ENCODE measurements around the gene SPG11.
A peak's percentile ranks its signal among the peaks of the same experiment; 100 is the strongest.

Gene SPG11

DNA sequence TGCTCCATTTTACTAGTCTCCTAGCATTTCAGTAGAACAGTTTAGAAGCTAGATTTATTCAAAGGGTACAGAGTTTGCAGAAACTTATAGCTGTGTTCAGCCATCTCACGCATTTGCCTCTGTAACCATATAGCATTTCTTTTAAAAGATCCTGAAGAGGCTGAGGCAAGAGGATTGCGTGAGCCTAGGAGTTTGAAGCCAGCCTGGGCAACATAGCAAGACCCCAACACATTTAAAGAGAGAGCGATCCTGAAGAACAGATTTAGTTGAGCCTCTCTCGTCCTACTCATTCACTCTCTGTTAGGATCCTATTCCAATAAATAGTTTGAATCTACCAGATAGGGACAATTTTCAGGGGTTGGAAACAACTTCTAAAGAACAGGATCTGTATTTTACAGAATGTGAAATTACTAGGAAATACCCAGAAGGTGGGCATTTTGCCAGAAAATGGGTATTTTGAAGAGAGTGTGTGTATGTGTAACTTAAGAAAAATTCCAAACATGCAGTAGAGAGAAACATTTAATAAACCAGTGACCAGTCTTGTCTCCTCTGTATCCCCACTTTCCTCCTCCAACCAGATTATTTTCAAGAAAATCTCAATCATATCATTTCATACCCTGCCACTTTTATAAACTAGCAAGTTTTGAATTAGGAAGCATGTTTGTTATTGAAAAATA is 122.0 kb downstream of the SPG11 start:
- peak overlapping the region; percentile 8 for H3K4me3 ChIP-seq
- TF ChIP-seq, protein P1, sequence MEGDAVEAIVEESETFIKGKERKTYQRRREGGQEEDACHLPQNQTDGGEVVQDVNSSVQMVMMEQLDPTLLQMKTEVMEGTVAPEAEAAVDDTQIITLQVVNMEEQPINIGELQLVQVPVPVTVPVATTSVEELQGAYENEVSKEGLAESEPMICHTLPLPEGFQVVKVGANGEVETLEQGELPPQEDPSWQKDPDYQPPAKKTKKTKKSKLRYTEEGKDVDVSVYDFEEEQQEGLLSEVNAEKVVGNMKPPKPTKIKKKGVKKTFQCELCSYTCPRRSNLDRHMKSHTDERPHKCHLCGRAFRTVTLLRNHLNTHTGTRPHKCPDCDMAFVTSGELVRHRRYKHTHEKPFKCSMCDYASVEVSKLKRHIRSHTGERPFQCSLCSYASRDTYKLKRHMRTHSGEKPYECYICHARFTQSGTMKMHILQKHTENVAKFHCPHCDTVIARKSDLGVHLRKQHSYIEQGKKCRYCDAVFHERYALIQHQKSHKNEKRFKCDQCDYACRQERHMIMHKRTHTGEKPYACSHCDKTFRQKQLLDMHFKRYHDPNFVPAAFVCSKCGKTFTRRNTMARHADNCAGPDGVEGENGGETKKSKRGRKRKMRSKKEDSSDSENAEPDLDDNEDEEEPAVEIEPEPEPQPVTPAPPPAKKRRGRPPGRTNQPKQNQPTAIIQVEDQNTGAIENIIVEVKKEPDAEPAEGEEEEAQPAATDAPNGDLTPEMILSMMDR (IDR thresholded peaks at IDR 0.05), result no peak
- peak overlapping the region in 1 of 2 donors; percentile 57 for H3K27ac ChIP-seq
- DNase-seq (ENCODE audit: low spot score), result no peak

DNA sequence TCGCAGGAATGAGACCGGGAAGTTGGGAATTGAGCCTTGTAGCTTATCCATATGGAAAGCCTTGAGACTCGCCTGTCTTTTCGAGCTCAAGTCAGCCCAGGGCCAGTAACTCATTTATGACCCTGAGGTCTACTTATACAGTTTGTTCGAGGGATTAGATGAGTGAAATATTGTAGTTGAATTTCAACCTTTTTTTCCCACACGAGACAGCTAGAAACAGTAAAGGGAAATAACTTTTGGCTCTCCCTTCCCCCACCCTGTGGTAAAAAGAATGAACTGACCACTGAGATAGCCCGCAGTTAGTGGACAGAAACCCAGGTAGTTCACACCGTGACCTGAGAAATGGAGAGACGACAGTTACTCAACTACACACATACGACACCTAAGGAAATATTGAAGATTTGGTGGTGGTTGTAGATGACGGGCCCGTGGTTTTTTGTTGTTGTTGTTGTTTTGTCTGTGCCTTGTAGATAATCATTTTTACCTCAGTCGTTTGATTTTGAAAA is 125.7 kb downstream of the SPG11 start:
- no peak for DNase-seq (ENCODE audit: low spot score)
- TF ChIP-seq, protein P1 (IDR thresholded peaks at IDR 0.05), result no peak
- Histone ChIP-seq H3K4me3 (peak overlapping the region; percentile 96), H3K27ac (peak overlapping the region; percentile 97 to 100)

DNA sequence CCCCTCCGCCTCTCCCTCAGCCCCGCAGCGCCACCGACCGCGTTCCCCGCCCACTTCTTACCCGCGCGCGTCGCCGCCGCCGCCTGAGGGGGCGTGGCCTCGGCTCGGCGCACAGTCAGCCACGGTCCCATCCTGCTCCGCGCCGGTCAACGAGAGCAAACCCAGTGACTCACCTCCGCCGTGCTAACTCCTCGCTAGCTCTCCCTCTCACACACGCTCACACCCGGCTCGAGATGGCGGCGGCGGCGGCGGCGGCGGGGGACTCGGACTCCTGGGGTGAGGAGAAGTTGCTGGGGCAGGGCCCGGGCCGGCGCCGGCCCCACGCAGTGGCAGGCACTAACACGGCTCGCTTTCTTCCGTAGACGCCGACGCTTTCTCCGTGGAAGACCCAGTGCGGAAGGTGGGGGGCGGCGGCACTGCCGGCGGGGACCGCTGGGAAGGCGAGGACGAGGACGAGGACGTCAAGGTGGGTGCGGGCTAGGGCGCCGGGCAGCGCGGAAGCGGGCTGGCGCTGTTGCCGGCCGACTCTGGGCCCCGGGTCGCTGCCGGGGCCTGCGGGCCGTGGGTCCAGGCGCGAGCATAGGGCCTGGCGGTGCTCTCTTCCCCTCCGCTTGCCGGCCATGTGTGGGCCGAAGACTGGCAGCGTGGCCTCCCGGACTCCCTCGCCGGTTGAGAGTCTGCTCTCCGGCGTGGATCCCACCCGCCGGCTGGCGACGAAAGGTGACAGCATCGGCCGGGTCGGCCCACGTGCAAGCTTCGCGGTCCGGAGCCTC is 126.3 kb downstream of the SPG11 start, which contains the start of gene EIF3J:
Gene EIF3J, plus strand, starts transcription at position 186 of the 773 bp plus-strand sequence. Its CDS starts 48 bp downstream, at position 234.
- TF ChIP-seq, protein P1 (IDR thresholded peaks at IDR 0.05), result no peak
- Histone ChIP-seq H3K27ac (peak within 1 kb of the TSS; percentile 97 to 100), H3K4me3 (peak within 1 kb of the TSS; percentile 96)
- peak; percentile 79 for DNase-seq (ENCODE audit: low spot score)

DNA sequence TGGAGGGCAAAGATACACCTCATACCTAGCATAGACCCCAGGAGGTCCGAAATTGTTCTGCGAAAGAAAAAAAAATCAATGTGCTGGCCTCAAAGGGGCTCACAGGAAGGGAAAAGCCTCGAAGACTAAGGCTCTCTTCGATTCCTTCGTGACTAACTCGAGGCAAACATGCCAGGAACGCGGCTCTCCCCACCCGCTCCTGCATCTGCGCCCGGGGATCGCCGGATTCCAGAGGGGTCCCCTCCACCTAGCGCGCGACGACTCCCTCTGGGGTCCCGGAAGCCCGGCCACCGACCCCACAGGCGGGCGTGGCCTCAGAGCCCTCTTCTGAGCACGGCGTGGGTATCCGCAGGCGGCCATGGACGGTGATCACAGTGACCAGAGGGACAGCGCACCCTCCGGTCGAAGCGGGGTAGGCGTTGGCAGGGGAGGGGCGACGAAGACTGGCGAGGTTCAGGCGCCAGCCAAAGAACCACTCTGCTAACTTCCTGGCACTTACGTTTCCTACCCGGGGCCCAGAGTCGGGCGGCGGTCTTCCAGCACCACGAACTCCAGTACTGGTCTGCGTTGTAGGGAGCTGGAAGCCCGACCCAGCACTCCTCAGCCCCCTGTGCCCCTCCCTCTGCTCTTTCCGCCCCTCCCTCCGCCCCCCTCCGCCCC is 127.0 kb downstream of the SPG11 start:
- Histone ChIP-seq H3K27ac (peak overlapping the region; percentile 97 to 100), H3K4me3 (peak overlapping the region; percentile 96)
- DNase-seq (ENCODE audit: low spot score), result peak; percentile 96
- TF ChIP-seq, protein P1 (IDR thresholded peaks at IDR 0.05), result no peak

DNA sequence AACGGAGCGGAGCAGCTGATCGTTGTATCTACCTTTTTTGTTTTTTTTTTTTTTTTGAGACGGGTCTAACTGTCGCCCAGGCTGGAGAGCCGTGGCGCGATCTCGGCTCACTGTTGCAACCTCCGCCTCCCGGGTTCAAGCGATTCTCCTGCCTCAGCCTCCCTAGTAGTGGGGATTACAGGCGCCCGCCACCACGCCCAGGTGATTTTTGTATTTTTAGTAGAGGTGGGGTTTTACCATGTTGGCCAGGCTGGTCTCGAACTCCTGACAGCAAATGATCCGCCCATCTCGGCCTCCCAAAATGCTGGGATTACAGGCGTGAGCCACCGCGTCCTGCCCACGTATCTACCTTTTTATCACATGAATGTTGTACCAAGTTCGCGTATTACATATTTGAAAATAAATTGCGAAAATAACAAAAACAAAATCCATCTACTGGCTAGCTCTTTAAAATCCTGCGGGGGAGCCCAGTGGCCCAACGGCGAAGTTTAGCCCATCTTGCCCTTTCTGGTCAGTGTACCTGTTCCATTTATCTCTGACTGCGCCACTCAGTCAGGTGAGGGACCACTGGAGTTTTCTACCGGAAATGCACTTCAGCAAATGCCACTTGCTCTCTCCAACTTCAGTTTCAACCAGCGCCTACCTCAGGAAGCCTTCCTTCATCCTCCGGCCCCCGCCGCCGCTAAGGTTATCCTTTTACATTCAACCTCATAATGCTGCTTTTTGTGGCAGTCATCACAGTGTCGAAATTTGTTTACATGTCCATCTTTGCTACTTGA is 127.8 kb downstream of the SPG11 start:
- Histone ChIP-seq H3K27ac (peak overlapping the region; percentile 97 to 100), H3K4me3 (peak overlapping the region; percentile 96)
- no peak for DNase-seq (ENCODE audit: low spot score)
- TF ChIP-seq, protein P1 (IDR thresholded peaks at IDR 0.05), result no peak

DNA sequence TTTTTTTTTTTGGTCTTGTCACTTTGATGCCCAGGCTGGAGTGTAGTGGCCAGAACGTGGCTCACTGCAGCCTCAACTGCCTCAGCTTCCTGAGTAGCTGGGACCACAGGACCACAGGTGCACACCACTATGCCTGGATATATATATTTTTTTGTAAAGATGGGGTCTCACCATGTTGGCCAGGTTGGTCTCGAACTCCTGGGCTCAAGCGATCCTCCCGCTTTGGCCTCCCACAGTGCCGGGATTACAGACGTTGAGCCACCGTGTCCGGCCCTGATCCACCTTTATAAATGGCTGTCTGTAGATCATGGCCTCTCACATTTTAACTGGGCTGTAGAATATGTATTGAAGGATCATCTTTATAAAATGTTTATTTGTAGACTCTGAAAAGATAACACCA is 128.4 kb downstream of the SPG11 start:
- DNase-seq (ENCODE audit: low spot score), result no peak
- Histone ChIP-seq H3K27ac (no peak overlapping the region), H3K4me3 (peak overlapping the region; percentile 96)
- TF ChIP-seq, protein P1 (IDR thresholded peaks at IDR 0.05), result no peak
